Psoas muscle (tissue), 8 donors: ENCODE measurements around the gene OBSCN. TPM values are rescaled to one million over a fixed set of nuclear protein-coding genes. Genes with fewer than 3 reads are reported as not detected.

ENCODE experiments used
- ATAC-seq, 4 donors: fragments of 200-7000 bp; cut with Tn5 transposase; one replicate each; pipeline ENCODE4 v1.9.1; 2020; ENCODE audit warnings: moderate library complexity in 3 of 4, mild to moderate bottlenecking in 2 of 4
- DNase-seq, 2 donors: peaks; one replicate each; pipeline ENCODE4 v3.0.0-alpha.2; 2020
- H3K27ac ChIP-seq: fragments of 200-600 bp; one replicate; pipeline ENCODE4 v1.8.0; 2022
- H3K27me3 ChIP-seq, 3 donors: fragments of 200-600 bp in 1 of 3; one replicate each; pipeline versions ENCODE4 v1.6.1 to v1.8.0; 2013 to 2022; ENCODE audit warnings: low read length in 2 of 3, mild to moderate bottlenecking in 2 of 3, moderate library complexity in 1 of 3; ENCODE audit not compliant: insufficient read depth in 3 of 3
- H3K36me3 ChIP-seq, 2 donors: fragments of 200-600 bp in 1 of 2; one replicate each; pipeline versions ENCODE4 v1.6.1 to v1.8.0; 2013 to 2022; ENCODE audit warnings: low read depth in 1 of 2, mild to moderate bottlenecking in 1 of 2, moderate library complexity in 1 of 2; ENCODE audit not compliant: insufficient read depth in 1 of 2
- H3K4me1 ChIP-seq: fragments of 200-600 bp; one replicate; pipeline ENCODE4 v1.8.0; 2022
- H3K4me3 ChIP-seq: fragments of 200-600 bp; one replicate; pipeline ENCODE4 v1.8.0; 2022; ENCODE audit warnings: mild to moderate bottlenecking
- H3K9me3 ChIP-seq: fragments of 200-600 bp; one replicate; pipeline ENCODE4 v1.8.0; 2022
- CTCF ChIP-seq: fragments of 200-600 bp; IDR thresholded peaks from one replicate; pipeline ENCODE4 v1.8.0; 2022; ENCODE audit warnings: antibody characterized with exemption
- WGBS, 3 donors: extraction: QIAGEN DNeasy Blood & Tissue Kit; methylation state at CpG; one replicate each; pipeline versions ENCODE4 v1.1.6 to v1.1.7; 2013; 5-methylcytosine and 5-hydroxymethylcytosine counted together
- intact Hi-C, 2 donors: fragments of 100-400 bp; cut with DNase I; formaldehyde crosslinking; loops; one replicate each; pipeline versions ENCODE4 v1.11.0 to v1.14.2; 2022
- polyA plus RNA-seq, 3 donors: library from polyadenylated mRNA; stranded (reverse); fragments of 200-250 nt; gene quantifications; one replicate each; pipeline ENCODE4 v1.2.3, GENCODE V29; 2013
- total RNA-seq, 4 donors: library from RNA; stranded (reverse); fragmentation: NEBNext Ultra II Directional in 2 of 4; extraction: Animal tissue kit (Norgen Biotek cat#: 25700) in 2 of 4; gene quantifications; one replicate each; pipeline versions ENCODE4 v1.2.1 to v1.2.4, GENCODE V29; 2021 to 2023
- donor health status: healthy with polysubstance abuse.
- donor health status: DM: no; HTN: no; CAD: no; lungs with moderate emphysema.
- donor health status: Bipolar disorder and iron deficiency.
- donor health status: healthy.
- donor health status: DM: yes; HTN: yes; CAD: no.
- donor health status: DM: no; HTN: no; CAD: no.
- donor health status: DM: no; HTN: no; CAD: no.
- donor health status: DM: yes; HTN: yes; CAD: no.

OBSCN gene
- total and polyA plus RNA-seq, 7 donors: 397 to 1,869 (median 1,061) TPM

- no peak for TF ChIP-seq CTCF
- Histone ChIP-seq H3K36me3 (no peaks in the 10 kb centered on the region), H3K9me3 (no peaks in the 10 kb centered on the region), H3K4me1 (peaks cover 5% of the 10 kb centered on the region), H3K27ac (no peak overlapping the region), H3K4me3 (no peak overlapping the region), H3K27me3 (peaks cover 0 to 21% (median 10%) of the 10 kb centered on the region in 3 donors)
- WGBS, 3 donors: 85 to 90% (median 90%) methylated on average over 9 of the region's 9 CpGs
- DNase-seq: no peak
- no peak for ATAC-seq
- intact Hi-C loops: no loop called here
Observed at GRCh38 chr1:228411548-228412430, 203.9 kb downstream of the OBSCN start.

- 84 to 90% (median 90%) methylated on average over 10 of the region's 10 CpGs for WGBS, 3 donors
- no peak for ATAC-seq
- H3K4me3 ChIP-seq: no peak overlapping the region
- H3K9me3 ChIP-seq: no peaks in the 10 kb centered on the region
- peaks cover 0 to 35% (median 13%) of the 10 kb centered on the region in 3 donors for H3K27me3 ChIP-seq
- intact Hi-C loops: no loop called here
- DNase-seq: no peak
- no peak overlapping the region for H3K27ac ChIP-seq
- no peak for TF ChIP-seq CTCF
- H3K36me3 ChIP-seq: no peaks in the 10 kb centered on the region
- H3K4me1 ChIP-seq: peaks cover 5% of the 10 kb centered on the region
Observed at GRCh38 chr1:228413241-228414010, 205.6 kb downstream of the OBSCN start.

GRCh38 chr1:228414511-228415211 lies 206.8 kb downstream of the OBSCN start:
- no peaks in the 10 kb centered on the region for H3K9me3 ChIP-seq
- DNase-seq: no peak
- H3K27ac ChIP-seq: no peak overlapping the region
- H3K4me1 ChIP-seq: peaks cover 5% of the 10 kb centered on the region
- intact Hi-C loops: no loop called here
- peaks cover 0 to 35% (median 13%) of the 10 kb centered on the region in 3 donors for H3K27me3 ChIP-seq
- no peak overlapping the region for H3K4me3 ChIP-seq
- WGBS, 3 donors: 72 to 79% (median 77%) methylated on average over 24 to 25 of the region's 25 CpGs
- H3K36me3 ChIP-seq: no peaks in the 10 kb centered on the region
- no peak for ATAC-seq
- no peak for TF ChIP-seq CTCF

DNA sequence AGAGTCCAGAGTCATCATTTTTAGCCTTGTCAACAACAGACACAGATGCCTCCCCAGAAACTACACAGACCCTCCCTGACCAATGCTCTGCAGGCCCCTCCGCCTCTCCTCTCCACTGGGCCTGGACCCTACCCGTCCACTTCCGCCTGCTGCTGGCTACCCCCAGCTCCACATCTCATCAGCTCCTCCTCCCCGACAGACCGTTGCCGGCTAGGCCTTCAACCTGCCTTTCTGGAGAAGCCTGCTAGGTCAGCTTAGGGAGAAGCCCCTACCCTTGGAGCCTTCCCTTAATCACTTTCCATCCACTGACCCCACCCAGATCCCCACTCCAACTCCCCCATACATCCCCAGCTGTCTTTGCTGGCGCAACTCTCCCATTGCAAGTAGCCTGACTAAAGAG lies 207.4 kb downstream of the OBSCN start:
- no peak for ATAC-seq
- no peak for TF ChIP-seq CTCF
- 39 to 61% (median 53%) methylated on average over 6 to 7 of the region's 7 CpGs for WGBS, 3 donors
- H3K4me1 ChIP-seq: peaks cover 5% of the 10 kb centered on the region
- peaks cover 0 to 35% (median 13%) of the 10 kb centered on the region in 3 donors for H3K27me3 ChIP-seq
- no peaks in the 10 kb centered on the region for H3K36me3 ChIP-seq
- DNase-seq: no peak
- no peaks in the 10 kb centered on the region for H3K9me3 ChIP-seq
- intact Hi-C loops: no loop called here
- no peak overlapping the region for H3K4me3 ChIP-seq
- no peak overlapping the region for H3K27ac ChIP-seq
